Suppressor macrophage treated with lipopolysaccharide for 4 hours (primary cell): Measurements from ENCODE around the gene EMC9.

Experiments used
- DNase-seq: peaks from one replicate; pipeline ENCODE4 v3.0.0-alpha.2; 2020

Gene EMC9

DNA sequence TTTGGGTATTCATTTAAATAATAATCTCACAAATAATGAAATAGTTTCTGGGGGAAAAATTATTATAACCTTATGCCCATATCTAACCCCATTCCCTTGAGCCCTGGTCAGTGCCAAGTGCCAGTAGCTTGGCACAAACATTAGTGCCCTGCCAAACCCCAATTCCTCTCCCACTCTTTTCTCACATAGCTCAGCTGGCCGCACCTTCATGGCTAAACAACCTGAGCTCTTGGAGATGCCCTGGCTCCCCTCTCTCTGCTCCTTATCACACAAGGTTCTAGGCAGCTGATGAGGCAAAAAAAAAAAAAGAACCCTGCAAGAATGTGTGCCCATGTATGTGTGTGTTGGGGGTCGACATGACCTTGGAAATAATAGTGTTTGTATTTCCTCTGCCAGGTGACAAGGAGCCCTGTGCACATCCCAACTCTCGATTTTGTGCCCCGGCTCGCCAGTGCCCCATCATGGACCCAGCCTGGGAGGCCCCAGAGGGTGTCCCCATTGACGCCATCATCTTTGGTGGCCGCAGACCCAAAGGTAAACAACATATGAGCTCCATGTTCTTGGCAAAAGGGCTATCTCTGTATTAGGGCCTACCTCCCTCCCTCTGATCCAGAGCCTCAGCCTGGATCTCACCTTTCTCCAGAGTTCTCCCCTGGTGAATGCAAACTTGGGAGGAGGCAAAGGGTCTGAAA, 38.9 kb downstream of the EMC9 start:
- DNase-seq: no peak

DNA sequence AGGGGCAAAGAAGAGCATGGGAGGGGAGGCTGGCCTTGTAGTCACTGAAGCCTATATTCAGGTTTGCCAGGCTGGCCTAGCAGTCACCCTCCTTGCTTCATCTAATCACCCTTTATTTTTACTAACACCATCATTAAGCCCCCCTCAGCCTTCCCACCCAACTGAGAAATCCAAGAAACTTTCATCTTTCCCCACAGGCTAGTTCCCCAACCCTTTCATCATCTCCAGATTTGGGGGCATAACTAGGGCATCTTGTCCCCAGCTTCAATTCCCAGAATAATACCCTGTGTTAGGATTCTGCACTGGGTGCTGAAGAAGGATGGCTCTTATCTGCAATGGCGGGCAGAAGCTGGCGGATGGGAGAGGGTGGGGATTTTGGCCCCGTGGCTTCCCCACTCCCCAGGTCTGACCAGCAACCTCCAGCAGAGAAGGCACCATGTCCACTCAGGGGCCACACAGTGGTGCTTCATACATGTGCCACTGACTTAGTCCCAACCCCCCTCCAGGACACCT, 40.4 kb downstream of the EMC9 start:
- no peak for DNase-seq

DNA sequence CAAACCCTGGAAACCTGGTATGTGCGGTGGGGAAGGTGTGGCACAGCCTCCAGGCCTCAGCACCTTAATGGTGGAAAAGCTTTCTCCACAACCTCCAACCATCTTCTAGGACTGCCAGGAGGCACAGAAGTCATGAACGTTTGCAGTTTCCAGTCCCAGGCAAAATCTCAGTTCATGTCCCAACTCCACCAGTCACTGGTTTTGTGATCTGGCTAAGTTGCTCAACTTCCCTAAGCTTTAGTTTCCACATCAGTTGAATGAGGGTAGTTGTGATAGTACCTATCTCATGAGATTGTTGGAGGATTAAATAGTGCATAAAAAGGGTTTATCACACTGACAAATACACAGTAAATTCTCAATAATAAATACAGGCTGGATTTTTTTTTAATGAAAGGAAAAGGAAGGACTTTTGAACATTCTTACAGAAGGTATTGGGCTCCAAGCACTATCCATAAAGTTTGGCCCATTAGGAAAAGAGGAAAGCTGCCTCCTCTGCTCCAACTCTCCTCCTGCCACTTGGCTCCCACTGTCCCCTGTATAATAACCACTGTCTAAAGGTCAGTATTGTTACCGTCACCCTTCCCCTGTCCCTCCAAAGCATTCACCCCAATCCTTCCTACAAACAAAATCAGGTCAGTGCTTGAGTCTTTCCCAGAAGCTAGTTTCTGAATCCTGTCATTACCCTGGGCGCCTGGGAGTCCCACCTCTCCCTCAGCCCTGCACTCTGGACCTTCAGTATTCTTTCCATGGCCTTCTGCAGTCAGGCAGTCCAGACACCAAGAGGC, 41.0 kb downstream of the EMC9 start:
- DNase-seq: peak; percentile 32

DNA sequence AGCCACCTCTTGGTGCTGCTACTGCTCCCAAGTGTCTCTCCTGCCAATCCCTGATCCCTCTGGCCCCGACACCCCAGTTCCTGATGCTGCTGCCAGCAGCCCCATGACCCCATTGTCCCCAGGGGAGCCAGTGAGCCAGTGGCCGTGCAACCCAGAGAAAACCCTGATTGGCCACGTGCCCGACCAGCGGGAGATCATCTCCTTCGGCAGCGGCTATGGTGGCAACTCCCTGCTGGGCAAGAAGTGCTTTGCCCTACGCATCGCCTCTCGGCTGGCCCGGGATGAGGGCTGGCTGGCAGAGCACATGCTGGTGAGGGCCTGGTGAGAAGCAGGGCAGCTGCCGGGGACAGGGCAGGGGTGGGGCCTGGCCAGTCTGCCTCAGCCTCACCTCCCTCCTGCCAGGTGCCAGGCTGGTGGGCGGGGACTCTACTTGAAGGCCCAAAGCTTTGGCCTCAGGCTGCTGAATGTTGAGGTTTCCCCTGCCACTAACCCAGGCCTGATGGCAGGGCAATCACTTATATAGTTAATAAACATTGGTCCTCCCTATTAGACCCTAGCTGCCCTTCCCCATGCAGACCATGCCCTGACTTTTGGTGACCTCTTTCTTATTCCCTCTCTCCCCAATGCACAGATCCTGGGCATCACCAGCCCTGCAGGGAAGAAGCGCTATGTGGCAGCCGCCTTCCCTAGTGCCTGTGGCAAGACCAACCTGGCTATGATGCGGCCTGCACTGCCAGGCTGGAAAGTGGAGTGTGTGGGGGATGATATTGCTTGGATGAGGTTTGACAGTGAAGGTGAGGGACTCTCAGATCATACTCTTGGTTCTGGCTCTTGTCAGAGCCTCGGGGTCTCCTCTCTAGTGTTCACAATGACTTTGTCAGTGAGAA, 42.2 kb downstream of the EMC9 start:
- DNase-seq: no peak

DNA sequence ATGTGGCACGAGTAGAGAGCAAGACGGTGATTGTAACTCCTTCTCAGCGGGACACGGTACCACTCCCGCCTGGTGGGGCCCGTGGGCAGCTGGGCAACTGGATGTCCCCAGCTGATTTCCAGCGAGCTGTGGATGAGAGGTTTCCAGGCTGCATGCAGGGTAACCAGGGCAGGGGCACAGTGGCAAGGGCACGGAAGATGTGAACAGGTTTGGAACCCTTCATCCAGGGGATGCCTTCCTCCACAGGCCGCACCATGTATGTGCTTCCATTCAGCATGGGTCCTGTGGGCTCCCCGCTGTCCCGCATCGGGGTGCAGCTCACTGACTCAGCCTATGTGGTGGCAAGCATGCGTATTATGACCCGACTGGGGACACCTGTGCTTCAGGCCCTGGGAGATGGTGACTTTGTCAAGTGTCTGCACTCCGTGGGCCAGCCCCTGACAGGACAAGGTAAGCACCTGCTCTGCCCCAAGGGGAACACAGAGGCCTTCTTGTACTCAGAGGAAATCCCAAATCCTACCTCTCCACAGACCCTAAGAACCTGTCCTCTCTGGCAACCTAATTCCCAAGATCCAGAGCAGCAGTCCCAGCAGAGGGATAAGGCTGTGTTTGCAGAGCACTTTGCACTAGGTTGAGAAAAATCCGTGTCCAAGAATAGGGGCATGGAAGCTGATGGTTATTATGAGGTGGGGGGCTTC, 43.0 kb downstream of the EMC9 start:
- DNase-seq: no peak

DNA sequence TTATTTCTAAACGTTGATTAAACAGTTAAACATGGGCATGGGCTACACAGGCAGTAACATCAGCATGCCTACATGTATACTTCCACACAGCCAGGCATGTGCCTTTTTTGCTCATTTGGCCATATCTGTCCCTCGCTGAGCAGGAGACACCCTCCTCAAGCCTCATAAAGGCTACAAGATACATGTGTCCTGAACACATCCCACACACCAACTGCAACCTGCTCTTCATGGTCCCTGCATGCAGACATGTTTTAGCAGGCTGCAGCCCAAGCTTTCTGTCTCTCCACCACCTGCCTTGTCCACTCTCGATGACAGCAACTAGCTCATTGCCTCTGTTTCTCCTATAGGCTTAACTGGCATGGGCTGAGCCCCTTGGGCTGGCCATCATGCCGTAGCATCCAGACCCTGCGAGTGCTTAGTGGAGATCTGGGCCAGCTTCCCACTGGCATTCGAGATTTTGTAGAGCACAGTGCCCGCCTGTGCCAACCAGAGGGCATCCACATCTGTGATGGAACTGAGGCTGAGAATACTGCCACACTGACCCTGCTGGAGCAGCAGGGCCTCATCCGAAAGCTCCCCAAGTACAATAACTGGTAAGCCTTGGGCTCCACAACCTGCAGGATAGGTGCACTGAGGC, 44.7 kb downstream of the EMC9 start:
- DNase-seq: no peak

DNA sequence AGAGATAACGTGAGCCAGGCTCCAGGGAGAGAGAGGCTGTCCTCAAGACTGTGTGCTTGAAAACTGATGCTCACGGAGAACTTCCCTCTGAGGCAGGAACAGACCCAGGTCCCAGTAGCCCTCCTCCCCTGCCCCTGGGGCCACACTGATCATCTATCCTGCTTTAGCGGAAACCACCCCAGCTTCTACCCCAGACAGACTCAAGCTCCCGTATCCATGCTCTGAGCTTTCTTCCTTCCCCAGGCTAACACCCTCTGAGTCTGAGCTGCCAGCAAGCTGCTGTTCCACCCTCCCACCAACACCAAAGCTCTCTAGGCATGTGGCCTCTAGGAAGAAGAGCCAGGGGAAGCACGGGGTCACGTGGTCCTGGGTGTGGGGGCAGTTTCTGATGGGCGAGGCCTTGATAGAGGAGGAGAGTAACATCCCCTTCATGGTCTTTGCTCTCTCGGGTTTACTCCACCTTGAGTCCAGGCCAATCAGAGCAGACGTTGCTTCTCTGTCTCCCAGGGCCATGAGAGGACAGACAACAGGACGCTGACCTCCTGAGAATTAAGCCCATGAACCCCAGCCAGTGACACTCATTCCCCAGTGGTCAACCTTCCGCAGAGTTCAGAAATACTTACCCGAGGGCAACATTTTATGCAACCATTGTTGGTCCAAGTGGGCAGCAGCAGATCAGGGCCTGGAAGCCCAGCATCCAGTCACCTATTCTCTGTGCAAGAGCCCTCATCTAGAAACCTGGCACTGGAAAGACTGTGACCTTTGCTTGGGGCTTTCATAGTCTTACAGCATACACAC, 45.9 kb downstream of the EMC9 start:
- DNase-seq: peak; percentile 82

DNA sequence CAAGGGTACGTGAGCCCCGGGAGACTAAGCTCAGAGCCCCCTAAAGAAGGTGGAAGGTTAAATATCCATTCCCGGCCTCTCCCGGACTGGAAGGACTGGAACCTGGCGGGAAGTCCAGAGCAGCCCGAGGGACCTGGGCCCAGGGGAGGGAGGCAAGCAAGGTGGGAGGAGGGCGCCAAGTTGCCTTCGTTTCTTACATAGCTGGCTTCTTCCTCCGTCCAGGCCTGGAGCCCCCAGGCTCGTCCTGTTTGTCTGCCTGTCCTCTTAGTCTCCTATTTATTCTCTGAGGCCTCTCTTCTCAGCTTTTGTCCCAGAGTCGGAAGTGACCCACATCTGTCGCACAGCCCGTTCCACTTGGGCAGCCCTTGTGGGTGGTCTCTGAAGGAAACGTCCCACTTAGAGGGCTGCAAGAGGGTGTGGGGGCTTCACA, 46.5 kb downstream of the EMC9 start:
- no peak for DNase-seq

DNA sequence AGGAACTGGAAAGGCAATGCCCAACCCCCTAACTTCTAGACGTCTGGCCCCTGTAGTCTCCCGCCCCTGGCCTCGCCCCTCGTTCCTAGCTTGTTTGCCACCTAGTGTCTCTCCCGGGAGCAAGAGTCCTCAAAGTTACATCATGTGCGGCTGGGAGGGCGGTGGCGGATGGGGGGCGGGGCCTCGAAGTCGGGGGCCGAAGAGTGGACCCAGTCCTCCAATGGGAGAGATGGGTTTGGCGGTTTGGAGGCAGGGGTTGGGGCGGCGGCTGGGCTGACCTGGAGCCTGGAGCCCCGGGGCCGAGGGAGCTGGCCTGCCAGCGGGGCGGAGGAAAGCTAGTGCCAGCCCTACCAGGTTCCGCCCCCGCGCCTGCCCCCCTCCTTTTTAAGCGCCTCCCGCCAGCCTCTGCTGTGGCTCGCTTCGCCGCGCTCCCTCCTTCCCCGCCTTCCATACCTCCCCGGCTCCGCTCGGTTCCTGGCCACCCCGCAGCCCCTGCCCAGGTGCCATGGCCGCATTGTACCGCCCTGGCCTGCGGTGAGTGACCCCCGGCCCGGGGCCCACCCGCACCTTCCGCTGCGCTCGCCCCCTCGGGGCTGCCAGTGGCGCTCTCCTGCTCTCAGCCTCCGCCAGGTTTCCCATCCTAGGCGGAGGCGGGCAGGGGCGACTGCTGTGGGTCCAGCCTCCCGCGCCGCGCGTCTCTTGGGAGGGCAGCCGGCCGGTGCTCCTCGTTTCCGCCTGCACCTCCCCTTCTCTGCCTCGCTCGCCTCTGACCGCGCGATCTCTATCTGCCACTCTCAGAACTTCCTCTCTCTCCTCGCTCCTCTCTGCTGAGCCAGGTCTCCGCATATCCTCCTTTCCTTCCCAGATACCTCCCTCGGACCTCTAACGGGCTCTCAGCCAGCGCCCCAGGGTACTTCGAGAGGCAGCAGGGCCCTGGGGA, 47.2 kb downstream of the EMC9 start, which contains the start of gene PCK2:
TSS of gene PCK2 (plus strand) at position 411 of the 940 bp plus-strand sequence. CDS start at position 506, 95 bp downstream.
- peak; percentile 93 for DNase-seq

DNA sequence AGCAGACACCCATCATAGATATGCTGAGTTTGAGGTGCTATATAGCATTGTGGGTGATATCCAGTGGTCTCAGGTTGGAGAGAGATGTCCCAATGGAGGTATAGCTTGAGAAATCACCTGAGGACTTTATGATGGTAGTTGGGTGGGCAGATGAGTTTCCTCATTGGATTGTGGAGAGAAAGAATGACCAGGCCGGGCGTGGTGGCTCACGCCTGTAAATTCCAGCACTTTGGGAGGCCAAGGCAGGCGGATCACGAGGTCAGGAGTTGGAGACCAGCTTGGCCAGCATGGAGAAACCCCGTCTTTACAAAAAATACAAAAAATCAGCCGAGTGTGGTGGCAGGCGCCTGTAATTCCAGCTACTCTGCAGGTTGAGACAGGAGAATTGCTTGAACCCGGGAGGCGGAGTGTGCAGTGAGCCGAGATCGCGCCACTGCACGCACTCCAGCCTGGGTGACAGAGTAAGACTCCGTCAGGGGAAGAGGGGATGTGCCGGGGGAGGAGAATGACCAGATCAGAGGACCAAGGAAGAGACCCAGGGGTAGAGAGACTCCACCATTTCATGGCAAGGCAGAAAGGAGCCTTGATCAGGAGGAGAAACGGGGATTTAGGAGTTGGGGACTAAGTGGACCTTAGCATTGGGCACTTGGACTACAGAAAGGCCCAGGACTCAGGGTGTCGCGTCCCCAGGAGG, 48.0 kb downstream of the EMC9 start:
- DNase-seq: no peak

DNA sequence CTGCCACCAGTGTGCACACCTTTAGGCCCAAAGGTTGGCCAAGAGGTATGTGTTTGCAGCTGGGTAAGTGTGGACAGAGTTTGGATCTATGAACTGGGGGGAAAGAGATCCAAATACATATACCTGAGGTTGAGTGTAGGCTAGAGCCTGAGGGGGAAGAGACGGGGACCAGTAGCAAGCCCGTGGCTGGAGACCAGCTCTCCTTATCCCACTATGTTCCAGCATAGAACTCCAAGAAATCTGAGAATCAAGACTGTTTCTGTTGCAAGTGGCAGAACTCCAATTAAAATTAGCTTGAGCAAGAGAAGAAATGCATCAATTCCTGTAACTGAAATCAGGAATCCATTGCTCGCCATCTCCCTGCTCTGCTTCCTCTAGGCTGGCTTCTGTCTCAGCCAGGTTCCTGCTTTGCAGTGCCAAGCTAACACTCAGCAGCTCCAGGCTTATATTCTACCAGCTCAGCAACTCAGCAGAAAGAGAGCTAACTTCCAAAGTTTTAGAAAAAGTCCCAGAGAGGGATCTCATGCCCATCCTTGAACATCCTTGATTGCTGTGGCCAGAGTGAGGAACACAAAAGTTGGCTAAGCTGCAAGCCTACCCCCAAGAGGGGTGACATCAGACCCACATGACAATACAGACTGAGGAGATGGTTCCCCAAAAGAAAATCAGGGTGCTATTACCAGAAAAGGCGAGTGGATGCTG, 48.7 kb downstream of the EMC9 start:
- DNase-seq: peak; percentile 58

DNA sequence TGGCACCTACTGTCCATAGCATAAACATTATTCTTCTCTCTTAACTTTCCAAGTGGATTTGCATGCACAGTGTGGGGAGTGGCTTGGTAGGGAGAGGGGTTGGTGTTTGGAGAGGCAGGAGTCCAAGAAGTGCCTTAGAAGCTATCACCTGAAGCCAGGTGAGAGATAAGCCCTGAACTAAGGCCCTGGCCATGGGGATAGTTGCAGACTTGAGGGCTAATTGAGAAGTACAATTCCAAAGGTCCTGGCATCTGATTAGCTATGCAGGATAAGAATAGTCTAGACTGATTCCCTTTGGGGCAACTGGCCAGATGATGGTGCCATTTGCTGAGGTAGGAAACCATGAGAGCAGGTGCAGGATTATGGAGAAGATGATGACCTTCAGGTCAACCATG, 49.3 kb downstream of the EMC9 start:
- no peak for DNase-seq

DNA sequence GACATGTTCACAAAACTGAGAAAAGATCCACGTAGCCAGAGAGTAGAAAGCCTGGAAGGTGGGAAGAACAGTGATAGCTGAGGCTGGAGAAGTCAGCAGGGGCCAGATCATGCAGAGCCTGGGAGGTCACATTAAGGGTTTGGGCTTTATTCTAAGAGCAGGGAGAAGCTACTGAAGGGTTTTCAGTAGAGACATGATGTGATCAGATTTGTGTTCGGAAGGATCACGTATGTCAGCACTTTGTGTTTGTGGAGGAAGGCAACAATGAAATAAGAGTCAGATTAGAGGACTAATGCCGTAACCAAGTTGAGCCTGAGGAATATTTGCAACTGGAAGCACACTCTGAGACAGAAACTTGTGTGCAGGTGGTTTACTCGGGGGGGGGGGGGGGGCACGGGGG, 51.5 kb downstream of the EMC9 start:
- no peak for DNase-seq
